Astrocyte of the cerebellum (primary cell): ENCODE measurements around the gene RAD51B.
"Not testable (repeated sequence)": the region's sequence is repeated elsewhere in the genome, so short reads cannot be mapped to it uniquely, and the experiment has no call there.

Experiments used
- DNase-seq: peaks from one replicate; pipeline ENCODE4 v3.0.0-alpha.2; 2011; ENCODE audit warnings: low read depth
- H3K4me3 ChIP-seq: 2 replicates; pipeline ENCODE4 v1.5.1; 2011; ENCODE audit warnings: mild to moderate bottlenecking, low read depth, low read length, moderate library complexity
- CTCF ChIP-seq: IDR thresholded peaks from 2 replicates; pipeline ENCODE4 v1.5.1; 2012; ENCODE audit warnings: low read length, low read depth, moderate library complexity, mild to moderate bottlenecking; ENCODE audit errors: missing control alignments
- in situ Hi-C: cut with HindIII; loops from 2 replicates; pipeline ENCODE4 v1.10.0; 2017; ENCODE audit warnings: low sequenced_read_pairs

Gene RAD51B

GRCh38 chr14:68111853-68112270, 292.3 kb downstream of the RAD51B start:
- DNase-seq, result no peak
- in situ Hi-C loops, result no loop called here
- no peak overlapping the region for H3K4me3 ChIP-seq
- TF ChIP-seq CTCF, result no peak

DNA sequence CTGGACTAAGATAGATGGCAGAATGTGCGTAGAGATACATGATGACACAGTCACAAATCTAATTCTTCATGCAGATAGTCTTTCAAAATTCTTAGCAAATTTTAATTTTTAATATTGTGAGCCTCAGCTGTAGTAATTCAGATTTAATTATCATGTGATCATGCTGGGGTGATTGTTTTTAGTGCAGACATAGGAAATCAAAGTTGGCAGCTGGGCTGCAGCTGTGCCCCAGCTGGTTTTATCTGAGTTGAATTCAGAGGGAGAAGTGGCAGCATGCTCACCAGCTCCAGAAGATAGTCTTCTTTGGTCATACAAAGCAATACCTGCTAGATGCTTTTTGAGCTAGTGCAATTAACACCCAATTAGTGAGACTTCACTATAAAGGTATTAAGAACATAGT, 292.9 kb downstream of the RAD51B start:
- in situ Hi-C loops, result no loop called here
- no peak for DNase-seq
- TF ChIP-seq CTCF, result no peak
- no peak overlapping the region for H3K4me3 ChIP-seq

- no peak for TF ChIP-seq CTCF
- DNase-seq, result no peak
- no peak overlapping the region for H3K4me3 ChIP-seq
- in situ Hi-C loops, result no loop called here
Measured at GRCh38 chr14:68113343-68113930, 293.9 kb downstream of the RAD51B start.

GRCh38 chr14:68115952-68116351, 296.4 kb downstream of the RAD51B start:
- in situ Hi-C loops, H3K4me3 ChIP-seq, DNase-seq: not testable (repeated sequence)

DNA sequence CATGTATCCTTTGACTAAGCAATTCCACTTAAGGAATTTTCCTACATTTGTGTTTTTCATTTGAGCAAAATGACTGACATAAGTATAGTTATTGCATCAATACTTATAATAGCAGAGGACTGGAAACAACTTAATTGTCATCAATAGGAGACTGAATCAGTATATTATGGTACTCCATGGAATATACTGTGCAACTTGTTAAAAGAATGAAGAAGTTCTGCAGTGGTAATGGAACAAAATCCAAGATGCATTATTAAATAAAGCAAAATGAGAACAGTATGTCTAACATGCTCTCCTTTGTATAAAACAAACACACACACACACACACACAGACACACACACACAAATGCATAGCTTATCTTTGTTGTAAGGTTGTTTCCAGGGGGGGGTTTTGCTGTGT, 303.1 kb downstream of the RAD51B start:
- no peak for DNase-seq
- in situ Hi-C loops, result no loop called here
- no peak overlapping the region for H3K4me3 ChIP-seq
- no peak for TF ChIP-seq CTCF

DNA sequence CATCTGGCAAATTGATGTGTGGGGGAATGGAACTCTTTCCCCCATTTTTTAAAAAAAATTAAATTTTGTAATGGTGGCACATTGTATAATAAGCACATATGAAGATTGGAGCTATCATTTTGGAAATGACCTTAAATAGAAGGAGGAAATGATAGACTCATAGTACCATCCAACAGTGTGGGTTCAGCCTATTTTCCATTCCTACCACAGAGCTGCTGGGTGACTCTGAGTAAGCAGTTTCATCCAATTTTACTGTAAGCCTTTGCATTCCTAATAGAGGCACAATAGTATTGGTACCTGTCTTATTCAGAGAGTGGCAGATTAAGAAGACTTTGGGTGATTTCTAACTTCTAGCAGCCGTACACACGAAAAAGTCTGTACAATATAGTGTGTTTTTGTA, 304.5 kb downstream of the RAD51B start:
- no peak overlapping the region for H3K4me3 ChIP-seq
- no peak for DNase-seq
- in situ Hi-C loops, result no loop called here

More for the DNA sequence above, 304.5 kb downstream of the RAD51B start:
- no peak for TF ChIP-seq CTCF
